ENCODE results near the gene FNTB. TPM values are rescaled to one million over a fixed set of nuclear protein-coding genes. Genes with fewer than 3 reads are reported as not detected.

The FNTB gene
- total and polyA plus RNA-seq, 2 of the 13 experiments (the other 11 are each of a cell fraction or from before 2014, with no cell fraction given): 23.6 to 28.5 TPM

DNA sequence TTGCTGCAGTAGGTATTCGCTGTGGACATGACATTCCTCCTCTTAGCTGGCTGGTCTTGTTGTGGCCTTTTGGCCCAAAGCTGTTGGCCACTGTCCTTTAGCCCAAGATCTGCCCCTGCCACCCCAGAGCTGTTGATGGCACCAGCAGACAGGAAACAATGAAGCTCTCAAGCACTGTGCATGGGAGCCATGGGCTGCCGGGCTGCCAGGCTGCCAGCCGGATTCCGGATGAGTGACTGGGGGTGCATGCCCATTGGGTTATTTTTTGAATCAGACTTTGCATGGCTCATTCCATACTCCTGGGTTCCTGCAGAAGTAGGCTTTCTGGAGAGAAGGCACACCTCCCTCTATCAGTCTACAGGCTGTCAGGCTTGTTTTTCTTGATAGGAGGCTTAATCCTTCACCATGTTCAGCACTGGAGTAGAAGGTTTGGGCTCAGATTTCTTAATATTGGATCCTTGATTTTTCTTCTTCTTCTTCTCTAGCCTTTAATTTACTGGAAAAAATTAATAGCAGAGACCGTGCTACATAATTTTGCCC lies 83.2 kb downstream of the FNTB start (continued):
- TF ChIP-seq, protein P1, sequence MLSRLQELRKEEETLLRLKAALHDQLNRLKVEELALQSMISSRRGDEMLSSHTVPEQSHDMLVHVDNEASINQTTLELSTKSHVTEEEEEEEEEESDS (CRISPR knock-in tag; IDR thresholded peaks at IDR 0.05; ENCODE audit: borderline replicate concordance): no peak
- no peak for TF ChIP-seq GZF1 (CRISPR knock-in tag; IDR thresholded peaks at IDR 0.05)
- TF ChIP-seq BHLHE40 (IDR thresholded peaks at IDR 0.05; ENCODE audit: low read length): no peak

DNA sequence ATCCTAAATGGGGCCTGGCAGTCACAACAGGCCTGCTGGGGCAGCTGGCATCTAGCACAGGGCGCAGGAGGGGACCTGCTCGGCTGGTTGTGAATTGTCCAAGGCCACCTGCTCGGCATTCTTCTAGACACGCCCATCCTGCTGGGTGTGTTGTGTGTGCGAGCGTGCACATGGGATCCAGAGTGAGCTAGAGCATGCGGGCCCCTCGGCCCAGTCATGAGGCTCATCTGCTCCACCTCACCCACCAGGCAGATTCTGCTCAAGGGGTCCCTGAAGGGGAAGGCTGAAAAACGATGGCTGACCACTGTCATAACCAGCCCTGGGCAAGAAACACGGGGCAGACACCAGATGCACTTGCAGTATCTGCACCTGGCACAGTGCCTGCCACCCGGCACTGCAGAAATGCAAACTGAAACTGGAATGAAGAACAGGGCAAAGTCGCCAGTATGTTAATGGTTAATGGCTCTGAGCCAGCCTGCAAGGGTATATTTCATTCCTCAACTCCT lies 83.8 kb downstream of the FNTB start:
- no peak overlapping the region for H2AFZ ChIP-seq (ENCODE audit: low read length)
- no peak overlapping the region for H3K4me2 ChIP-seq (ENCODE audit: low read depth, low read length)
- no peak for ATAC-seq
- intact Hi-C loops (cut with micrococcal nuclease; ENCODE audit: unreplicated experiment) (no loop called here), in situ Hi-C loops (cut with HindIII; ENCODE audit: extremely low pct_ligation_motif_present, low pct_unique_long_range_greater_than_20kb) (no loop called here)
- no peak for FAIRE-seq
- H3K27me3 ChIP-seq (ENCODE audit: control insufficient read depth in 1 of 2, insufficient read depth in 2 of 2, low read length in 2 of 2): no peaks in the 10 kb centered on the region
- TF ChIP-seq, protein P2, sequence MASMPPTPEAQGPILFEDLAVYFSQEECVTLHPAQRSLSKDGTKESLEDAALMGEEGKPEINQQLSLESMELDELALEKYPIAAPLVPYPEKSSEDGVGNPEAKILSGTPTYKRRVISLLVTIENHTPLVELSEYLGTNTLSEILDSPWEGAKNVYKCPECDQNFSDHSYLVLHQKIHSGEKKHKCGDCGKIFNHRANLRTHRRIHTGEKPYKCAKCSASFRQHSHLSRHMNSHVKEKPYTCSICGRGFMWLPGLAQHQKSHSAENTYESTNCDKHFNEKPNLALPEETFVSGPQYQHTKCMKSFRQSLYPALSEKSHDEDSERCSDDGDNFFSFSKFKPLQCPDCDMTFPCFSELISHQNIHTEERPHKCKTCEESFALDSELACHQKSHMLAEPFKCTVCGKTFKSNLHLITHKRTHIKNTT (CRISPR knock-in tag; IDR thresholded peaks at IDR 0.05): no peak
- H3K4me3 ChIP-seq (replicated peaks in 1 of 3; ENCODE audit: insufficient read depth in 1 of 3, low read depth in 2 of 3, low read length in 3 of 3): no peak overlapping the region
- no TSS peak for BruUV-seq (replicated peaks)
- no peak for DNase-seq (ENCODE audit: low spot score)
- H3K36me3 ChIP-seq (replicated peaks in 1 of 2; ENCODE audit: control insufficient read depth in 1 of 2, insufficient read depth in 2 of 2, low read length in 2 of 2): peaks cover 12 to 21% of the 10 kb centered on the region in 2 experiments; a peak in 4 of 5 replicates
- no peak overlapping the region for H3K9ac ChIP-seq (ENCODE audit: insufficient read depth, low read depth, low read length)
- ChIA-PET POLR2A (no interaction called here), CTCF (ENCODE audit: low intra/inter-chr PET ratio, low total read pairs) (no interaction called here)
- H3K4me1 ChIP-seq (ENCODE audit: insufficient read depth, low read length): peaks cover 22% of the 10 kb centered on the region
- no peaks in the 10 kb centered on the region for H4K20me1 ChIP-seq (ENCODE audit: insufficient read depth, low read length)
- no peaks in the 10 kb centered on the region for H3K79me2 ChIP-seq (ENCODE audit: insufficient read depth, low read length)
- WGBS (ENCODE audit: low lambda C conversion rate): 97% methylated on average over 12 of the region's 12 CpGs
- no peak overlapping the region for H3K27ac ChIP-seq (ENCODE audit: extremely low read length, insufficient read depth, low read length)
- no peaks in the 10 kb centered on the region for H3K9me3 ChIP-seq (ENCODE audit: low read length)

DNA sequence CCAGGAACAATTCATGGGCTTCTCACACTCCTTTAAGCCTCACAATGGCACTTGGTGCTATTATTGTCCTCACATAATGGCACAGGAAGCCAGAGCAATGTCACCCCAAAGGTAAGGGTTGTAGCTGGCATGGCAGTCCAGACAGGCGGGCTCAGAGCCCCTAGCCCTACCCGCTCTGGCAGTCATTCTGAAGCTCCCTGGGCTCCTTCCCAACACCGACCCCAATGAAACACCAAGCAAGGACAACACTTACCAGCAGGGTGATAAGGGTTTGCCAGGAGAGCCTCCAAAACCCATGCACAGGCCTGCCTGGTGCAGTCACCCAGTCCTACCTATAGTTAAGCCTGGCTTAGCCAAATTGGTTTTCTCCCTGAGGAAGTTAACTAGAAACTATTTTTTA lies 84.8 kb downstream of the FNTB start:
- in situ Hi-C loops (cut with HindIII; ENCODE audit: extremely low pct_ligation_motif_present, low pct_unique_long_range_greater_than_20kb): no loop called here
- Histone ChIP-seq H3K27me3 (ENCODE audit: control insufficient read depth in 1 of 2, insufficient read depth in 2 of 2, low read length in 2 of 2) (no peaks in the 10 kb centered on the region), H3K9me3 (ENCODE audit: low read length) (no peaks in the 10 kb centered on the region), H3K27ac (ENCODE audit: extremely low read length, insufficient read depth, low read length) (no peak overlapping the region), H3K9ac (ENCODE audit: insufficient read depth, low read depth, low read length) (no peak overlapping the region), H3K4me1 (ENCODE audit: insufficient read depth, low read length) (peaks cover 22% of the 10 kb centered on the region), H3K4me3 (replicated peaks in 1 of 3; ENCODE audit: insufficient read depth in 1 of 3, low read depth in 2 of 3, low read length in 3 of 3) (no peak overlapping the region), H4K20me1 (ENCODE audit: insufficient read depth, low read length) (no peaks in the 10 kb centered on the region), H3K36me3 (replicated peaks in 1 of 2; ENCODE audit: control insufficient read depth in 1 of 2, insufficient read depth in 2 of 2, low read length in 2 of 2) (peaks cover 12 to 24% of the 10 kb centered on the region in 2 experiments; a peak in 4 of 5 replicates), H3K4me2 (ENCODE audit: low read depth, low read length) (no peak overlapping the region), H2AFZ (ENCODE audit: low read length) (no peak overlapping the region), H3K79me2 (ENCODE audit: insufficient read depth, low read length) (no peaks in the 10 kb centered on the region)
- ChIA-PET POLR2A (no interaction called here), CTCF (ENCODE audit: low intra/inter-chr PET ratio, low total read pairs) (no interaction called here)
- BruUV-seq (replicated peaks): no TSS peak
- WGBS (ENCODE audit: low lambda C conversion rate): 100% methylated on average over 2 of the region's 3 CpGs
- no peak for DNase-seq (ENCODE audit: low spot score)
- FAIRE-seq: no peak
- intact Hi-C loops (cut with micrococcal nuclease; ENCODE audit: unreplicated experiment): no loop called here
- ATAC-seq: no peak
- TF ChIP-seq ZNF317 (CRISPR knock-in tag; IDR thresholded peaks at IDR 0.05): no peak
- no peak for TF ChIP-seq POLR2G (IDR thresholded peaks at IDR 0.05; ENCODE audit: low read depth, low read length)
- TF ChIP-seq SMAD3 (CRISPR knock-in tag; IDR thresholded peaks at IDR 0.05): no peak
- TF ChIP-seq ZSCAN22 (CRISPR knock-in tag; IDR thresholded peaks at IDR 0.05): no peak
- TF ChIP-seq ZFP62 (CRISPR knock-in tag; IDR thresholded peaks at IDR 0.05): no peak
- TF ChIP-seq HOXA9 (CRISPR knock-in tag; IDR thresholded peaks at IDR 0.05; ENCODE audit: borderline replicate concordance): no peak
- TF ChIP-seq, protein P3, sequence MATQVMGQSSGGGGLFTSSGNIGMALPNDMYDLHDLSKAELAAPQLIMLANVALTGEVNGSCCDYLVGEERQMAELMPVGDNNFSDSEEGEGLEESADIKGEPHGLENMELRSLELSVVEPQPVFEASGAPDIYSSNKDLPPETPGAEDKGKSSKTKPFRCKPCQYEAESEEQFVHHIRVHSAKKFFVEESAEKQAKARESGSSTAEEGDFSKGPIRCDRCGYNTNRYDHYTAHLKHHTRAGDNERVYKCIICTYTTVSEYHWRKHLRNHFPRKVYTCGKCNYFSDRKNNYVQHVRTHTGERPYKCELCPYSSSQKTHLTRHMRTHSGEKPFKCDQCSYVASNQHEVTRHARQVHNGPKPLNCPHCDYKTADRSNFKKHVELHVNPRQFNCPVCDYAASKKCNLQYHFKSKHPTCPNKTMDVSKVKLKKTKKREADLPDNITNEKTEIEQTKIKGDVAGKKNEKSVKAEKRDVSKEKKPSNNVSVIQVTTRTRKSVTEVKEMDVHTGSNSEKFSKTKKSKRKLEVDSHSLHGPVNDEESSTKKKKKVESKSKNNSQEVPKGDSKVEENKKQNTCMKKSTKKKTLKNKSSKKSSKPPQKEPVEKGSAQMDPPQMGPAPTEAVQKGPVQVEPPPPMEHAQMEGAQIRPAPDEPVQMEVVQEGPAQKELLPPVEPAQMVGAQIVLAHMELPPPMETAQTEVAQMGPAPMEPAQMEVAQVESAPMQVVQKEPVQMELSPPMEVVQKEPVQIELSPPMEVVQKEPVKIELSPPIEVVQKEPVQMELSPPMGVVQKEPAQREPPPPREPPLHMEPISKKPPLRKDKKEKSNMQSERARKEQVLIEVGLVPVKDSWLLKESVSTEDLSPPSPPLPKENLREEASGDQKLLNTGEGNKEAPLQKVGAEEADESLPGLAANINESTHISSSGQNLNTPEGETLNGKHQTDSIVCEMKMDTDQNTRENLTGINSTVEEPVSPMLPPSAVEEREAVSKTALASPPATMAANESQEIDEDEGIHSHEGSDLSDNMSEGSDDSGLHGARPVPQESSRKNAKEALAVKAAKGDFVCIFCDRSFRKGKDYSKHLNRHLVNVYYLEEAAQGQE (IDR thresholded peaks at IDR 0.05; ENCODE audit: borderline replicate concordance in 1 of 2, low read depth in 1 of 2, low read length in 2 of 2): no peak
